Ishikawa (cell line): ENCODE results near the gene RASL10B.

Experiments used
- CEBPB ChIP-seq: IDR thresholded peaks from 2 replicates; pipeline ENCODE4 v1.6.1; 2012
- CREB1 ChIP-seq: IDR thresholded peaks from 2 replicates; pipeline ENCODE4 v1.6.1; 2012; ENCODE audit warnings: low read depth
- EGR1 ChIP-seq: IDR thresholded peaks from 2 replicates; pipeline ENCODE4 v1.6.1; 2012
- EP300 ChIP-seq: IDR thresholded peaks from 2 replicates; pipeline ENCODE4 v1.6.1; 2012; ENCODE audit warnings: borderline replicate concordance
- FOXM1 ChIP-seq: IDR thresholded peaks from 2 replicates; pipeline ENCODE4 v1.6.1; 2012; ENCODE audit warnings: low read depth, borderline replicate concordance
- MAX ChIP-seq: IDR thresholded peaks from 2 replicates; pipeline ENCODE4 v1.6.1; 2012
- NFIC ChIP-seq: IDR thresholded peaks from 2 replicates; pipeline ENCODE4 v1.6.1; 2012
- RAD21 ChIP-seq: IDR thresholded peaks from 2 replicates; pipeline ENCODE4 v1.6.1; 2012; ENCODE audit warnings: low read depth
- REST ChIP-seq: IDR thresholded peaks from 2 replicates; pipeline ENCODE4 v1.6.1; 2012; ENCODE audit warnings: low read depth, mild to moderate bottlenecking
- TAF1 ChIP-seq: IDR thresholded peaks from 2 replicates; pipeline ENCODE4 v1.6.1; 2012; ENCODE audit warnings: low read depth, mild to moderate bottlenecking
- TCF12 ChIP-seq: IDR thresholded peaks from 2 replicates; pipeline ENCODE4 v1.6.1; 2012; ENCODE audit warnings: low read depth
- TEAD4 ChIP-seq: IDR thresholded peaks from 2 replicates; pipeline ENCODE4 v1.6.1; 2012
- USF1 ChIP-seq: IDR thresholded peaks from 2 replicates; pipeline ENCODE4 v1.6.1; 2012
- YY1 ChIP-seq: IDR thresholded peaks from 2 replicates; pipeline ENCODE4 v1.6.1; 2012; ENCODE audit warnings: low read depth
- ZBTB7A ChIP-seq: IDR thresholded peaks from 2 replicates; pipeline ENCODE4 v1.6.1; 2012; ENCODE audit warnings: low read depth

RASL10B gene

GRCh38 chr17:35713069-35713728 lies 18.2 kb upstream of the RASL10B start:
- TF ChIP-seq ZBTB7A (no peak), EGR1 (no peak), USF1 (no peak), MAX (no peak), FOXM1 (no peak), CEBPB (no peak), TEAD4 (no peak), TAF1 (no peak), RAD21 (no peak), TCF12 (no peak), CREB1 (no peak), REST (no peak)

- TF ChIP-seq YY1 (no peak), TCF12 (no peak), RAD21 (no peak), EP300 (no peak), CREB1 (no peak), FOXM1 (no peak), REST (no peak), NFIC (no peak), EGR1 (no peak), MAX (no peak), TEAD4 (no peak), CEBPB (no peak), ZBTB7A (no peak), USF1 (no peak), TAF1 (no peak)
Observed at GRCh38 chr17:35714988-35715387, 16.5 kb upstream of the RASL10B start.

GRCh38 chr17:35715416-35715815 lies 16.0 kb upstream of the RASL10B start:
- TF ChIP-seq NFIC, result no peak
- no peak for TF ChIP-seq YY1
- no peak for TF ChIP-seq MAX
- TF ChIP-seq TCF12, result no peak
- no peak for TF ChIP-seq ZBTB7A
- TF ChIP-seq EP300, result no peak
- no peak for TF ChIP-seq REST
- TF ChIP-seq CREB1, result no peak
- no peak for TF ChIP-seq RAD21
- no peak for TF ChIP-seq USF1
- TF ChIP-seq FOXM1, result no peak
- no peak for TF ChIP-seq TAF1
- TF ChIP-seq CEBPB, result no peak
- TF ChIP-seq EGR1, result no peak
- TF ChIP-seq TEAD4, result no peak

GRCh38 chr17:35716173-35716572 lies 15.3 kb upstream of the RASL10B start:
- no peak for TF ChIP-seq USF1
- no peak for TF ChIP-seq CREB1
- TF ChIP-seq REST, result no peak
- TF ChIP-seq RAD21, result no peak
- no peak for TF ChIP-seq EGR1
- no peak for TF ChIP-seq NFIC
- TF ChIP-seq FOXM1, result no peak
- TF ChIP-seq MAX, result no peak
- TF ChIP-seq YY1, result no peak
- no peak for TF ChIP-seq CEBPB
- TF ChIP-seq TCF12, result no peak
- no peak for TF ChIP-seq TAF1
- no peak for TF ChIP-seq ZBTB7A
- no peak for TF ChIP-seq TEAD4
- TF ChIP-seq EP300, result no peak
